Measurements from ENCODE around the gene DHRS7B.

The DHRS7B gene, protein sequence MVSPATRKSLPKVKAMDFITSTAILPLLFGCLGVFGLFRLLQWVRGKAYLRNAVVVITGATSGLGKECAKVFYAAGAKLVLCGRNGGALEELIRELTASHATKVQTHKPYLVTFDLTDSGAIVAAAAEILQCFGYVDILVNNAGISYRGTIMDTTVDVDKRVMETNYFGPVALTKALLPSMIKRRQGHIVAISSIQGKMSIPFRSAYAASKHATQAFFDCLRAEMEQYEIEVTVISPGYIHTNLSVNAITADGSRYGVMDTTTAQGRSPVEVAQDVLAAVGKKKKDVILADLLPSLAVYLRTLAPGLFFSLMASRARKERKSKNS

GRCh38 chr17:21126645-21127508, at the start of gene DHRS7B:
DHRS7B (plus strand) TSS chr17:21126964; CDS start chr17:21126972, 8 bp downstream.
- no peaks in the 10 kb centered on the region for H3K27me3 ChIP-seq (ENCODE audit: insufficient read depth, poor library complexity, severe bottlenecking)
- peak within 1 kb of the TSS; percentile 56 for H3K4me3 ChIP-seq (ENCODE audit: severe bottlenecking)
- H3K36me3 ChIP-seq (ENCODE audit: low read depth): no peaks in the 10 kb centered on the region
- TF ChIP-seq CTCF (IDR thresholded peaks at IDR 0.05; ENCODE audit: poor library complexity, severe bottlenecking): no peak
- H3K27ac ChIP-seq (ENCODE audit: poor library complexity, severe bottlenecking): peak within 1 kb of the TSS; percentile 58
- H3K9me3 ChIP-seq (ENCODE audit: severe bottlenecking): no peaks in the 10 kb centered on the region
- ATAC-seq (ENCODE audit: low read depth) (peak; percentile 95), DNase-seq (ENCODE audit: low spot score) (peak; percentile 96)
- H3K4me1 ChIP-seq (ENCODE audit: insufficient read depth, poor library complexity, severe bottlenecking): peaks cover 2% of the 10 kb centered on the region

- no peaks in the 10 kb centered on the region for H3K36me3 ChIP-seq (ENCODE audit: low read depth)
- no peak for ATAC-seq (ENCODE audit: low read depth)
- H3K4me1 ChIP-seq (ENCODE audit: insufficient read depth, poor library complexity, severe bottlenecking): no peaks in the 10 kb centered on the region
- TF ChIP-seq CTCF (IDR thresholded peaks at IDR 0.05; ENCODE audit: poor library complexity, severe bottlenecking): no peak
- H3K27me3 ChIP-seq (ENCODE audit: insufficient read depth, poor library complexity, severe bottlenecking): no peaks in the 10 kb centered on the region
- DNase-seq (ENCODE audit: low spot score): no peak
- no peaks in the 10 kb centered on the region for H3K9me3 ChIP-seq (ENCODE audit: severe bottlenecking)
- H3K4me3 ChIP-seq (ENCODE audit: severe bottlenecking): no peak overlapping the region
- H3K27ac ChIP-seq (ENCODE audit: poor library complexity, severe bottlenecking): no peak overlapping the region
Measured at GRCh38 chr17:21077281-21077680, 49.5 kb upstream of the DHRS7B start.

GRCh38 chr17:21078016-21078780, 48.6 kb upstream of the DHRS7B start:
- no peaks in the 10 kb centered on the region for H3K9me3 ChIP-seq (ENCODE audit: severe bottlenecking)
- H3K36me3 ChIP-seq (ENCODE audit: low read depth): no peaks in the 10 kb centered on the region
- H3K27ac ChIP-seq (ENCODE audit: poor library complexity, severe bottlenecking): no peak overlapping the region
- H3K4me3 ChIP-seq (ENCODE audit: severe bottlenecking): no peak overlapping the region
- DNase-seq (ENCODE audit: low spot score): no peak
- no peak for ATAC-seq (ENCODE audit: low read depth)
- H3K27me3 ChIP-seq (ENCODE audit: insufficient read depth, poor library complexity, severe bottlenecking): no peaks in the 10 kb centered on the region
- no peaks in the 10 kb centered on the region for H3K4me1 ChIP-seq (ENCODE audit: insufficient read depth, poor library complexity, severe bottlenecking)
- no peak for TF ChIP-seq CTCF (IDR thresholded peaks at IDR 0.05; ENCODE audit: poor library complexity, severe bottlenecking)

- TF ChIP-seq CTCF (IDR thresholded peaks at IDR 0.05; ENCODE audit: poor library complexity, severe bottlenecking): no peak
- H3K4me3 ChIP-seq (ENCODE audit: severe bottlenecking): no peak overlapping the region
- no peaks in the 10 kb centered on the region for H3K36me3 ChIP-seq (ENCODE audit: low read depth)
- no peaks in the 10 kb centered on the region for H3K27me3 ChIP-seq (ENCODE audit: insufficient read depth, poor library complexity, severe bottlenecking)
- no peak overlapping the region for H3K27ac ChIP-seq (ENCODE audit: poor library complexity, severe bottlenecking)
- H3K9me3 ChIP-seq (ENCODE audit: severe bottlenecking): no peaks in the 10 kb centered on the region
- ATAC-seq (ENCODE audit: low read depth) (no peak), DNase-seq (ENCODE audit: low spot score) (no peak)
- H3K4me1 ChIP-seq (ENCODE audit: insufficient read depth, poor library complexity, severe bottlenecking): no peaks in the 10 kb centered on the region
Measured at GRCh38 chr17:21079196-21079595, 47.6 kb upstream of the DHRS7B start.

Data from RWPE2 (cell line).